CD4-positive, alpha-beta T cell (primary cell): ENCODE results near the gene NEO1. TPM values are rescaled to one million over a fixed set of nuclear protein-coding genes. Genes with fewer than 3 reads are reported as not detected.

Source experiments
- ATAC-seq: fragments of 200-7000 bp; cut with Tn5 transposase; one replicate; pipeline ENCODE4 v1.10.0; 2022; ENCODE audit warnings: mild to moderate bottlenecking; ENCODE audit not compliant: poor library complexity
- CTCF ChIA-PET: fragments of 350-600 bp; sonication (Branson Sonifier 250); formaldehyde crosslinking; loops from one replicate; lab custom pipeline; 2021; ENCODE audit warnings: antibody characterized with exemption, inconsistent platforms; lab: Charles Lee
- POLR2A ChIA-PET: fragments of 350-600 bp; sonication (Branson Sonifier 250); formaldehyde crosslinking; loops from one replicate; lab custom pipeline; 2021; ENCODE audit warnings: antibody characterized with exemption, inconsistent platforms; lab: Charles Lee
- DNase-seq, 14 experiments: peaks; one replicate each; pipeline ENCODE4 v3.0.0-alpha.2; 2013 to 2020; ENCODE audit warnings: mixed read lengths in 2 of 14
- H3K27ac ChIP-seq, 2 donors: one replicate each; pipeline versions ENCODE4 v1.5.1 to v1.7.0; 2013; ENCODE audit warnings: low read length in 2 of 2, low read depth in 1 of 2, mild to moderate bottlenecking in 1 of 2
- H3K27me3 ChIP-seq, 2 experiments: 1 replicate in 1 of 2; 2 replicates in 1 of 2; pipeline versions ENCODE4 v1.6.1 to v1.7.0; 2013; ENCODE audit warnings: low read length in 2 of 2, control low read depth in 1 of 2, mild to moderate bottlenecking in 1 of 2, moderate library complexity in 1 of 2; ENCODE audit not compliant: insufficient read depth in 2 of 2, control insufficient read depth in 1 of 2
- H3K36me3 ChIP-seq: one replicate; pipeline ENCODE4 v1.6.1; 2013; ENCODE audit warnings: low read length, control low read depth; ENCODE audit not compliant: insufficient read depth
- H3K4me1 ChIP-seq: one replicate; pipeline ENCODE4 v1.6.1; 2013; ENCODE audit warnings: low read length, control low read depth; ENCODE audit not compliant: insufficient read depth
- H3K4me3 ChIP-seq: one replicate; pipeline ENCODE4 v1.5.1; 2013; ENCODE audit warnings: mild to moderate bottlenecking, low read length, moderate library complexity
- H3K9me3 ChIP-seq, 2 experiments: 1 replicate in 1 of 2; 2 replicates in 1 of 2; pipeline versions ENCODE4 v1.6.1 to v1.7.0; 2013; ENCODE audit warnings: low read length in 2 of 2, mild to moderate bottlenecking in 2 of 2, control low read depth in 1 of 2, moderate library complexity in 1 of 2; ENCODE audit not compliant: control insufficient read depth in 1 of 2, insufficient read depth in 1 of 2
- H3K27ac Mint-ChIP-seq: one replicate; pipeline ENCODE4 v1.8.0; 2020; ENCODE audit warnings: mixed read lengths
- H3K27me3 Mint-ChIP-seq: one replicate; pipeline ENCODE4 v1.8.0; 2021; ENCODE audit warnings: mixed read lengths
- H3K36me3 Mint-ChIP-seq: one replicate; pipeline ENCODE4 v1.8.0; 2021; ENCODE audit warnings: low read depth, mixed read lengths
- H3K4me1 Mint-ChIP-seq: one replicate; pipeline ENCODE4 v1.8.0; 2021; ENCODE audit warnings: low read depth, mixed read lengths
- H3K4me3 Mint-ChIP-seq: one replicate; pipeline ENCODE4 v1.8.0; 2020; ENCODE audit warnings: mild to moderate bottlenecking, mixed read lengths
- H3K9me3 Mint-ChIP-seq: one replicate; pipeline ENCODE4 v1.8.0; 2020; ENCODE audit warnings: mixed read lengths
- intact Hi-C, 2 experiments: fragments of 100-400 bp; cut with DNase I in 1 of 2; cut with micrococcal nuclease in 1 of 2; formaldehyde crosslinking; loops; one replicate each; pipeline versions ENCODE4 v1.15.1 to v1.9.0; 2023 to 2025; cut with DNase I, micrococcal nuclease
- total RNA-seq, 174 experiments: library from RNA in 2 of 174; stranded (reverse) in 2 of 174; gene quantifications; one replicate each; pipeline ENCODE4 v1.2.3 and lab custom pipeline; 2021 to 2026
- TF ChIP-seq, protein P1 (sequence below): fragments of 200-600 bp; IDR thresholded peaks from one replicate; pipeline ENCODE4 v1.8.0; 2022; ENCODE audit warnings: antibody characterized with exemption, mild to moderate bottlenecking

Gene NEO1
- total RNA-seq, 2 experiments from 2014 or later, result 6.0 to 8.0 TPM

GRCh38 chr15:73338058-73338457 is 285.8 kb downstream of the NEO1 start:
- peaks cover 10% of the 10 kb centered on the region for H3K27me3 Mint-ChIP-seq
- H3K4me1 ChIP-seq, result no peaks in the 10 kb centered on the region
- H3K36me3 Mint-ChIP-seq, result no peaks in the 10 kb centered on the region
- no peaks in the 10 kb centered on the region for H3K36me3 ChIP-seq
- H3K4me3 Mint-ChIP-seq, result no peak overlapping the region
- H3K27me3 ChIP-seq, result peaks cover 0 to 2% of the 10 kb centered on the region in 2 experiments
- TF ChIP-seq, protein P1, sequence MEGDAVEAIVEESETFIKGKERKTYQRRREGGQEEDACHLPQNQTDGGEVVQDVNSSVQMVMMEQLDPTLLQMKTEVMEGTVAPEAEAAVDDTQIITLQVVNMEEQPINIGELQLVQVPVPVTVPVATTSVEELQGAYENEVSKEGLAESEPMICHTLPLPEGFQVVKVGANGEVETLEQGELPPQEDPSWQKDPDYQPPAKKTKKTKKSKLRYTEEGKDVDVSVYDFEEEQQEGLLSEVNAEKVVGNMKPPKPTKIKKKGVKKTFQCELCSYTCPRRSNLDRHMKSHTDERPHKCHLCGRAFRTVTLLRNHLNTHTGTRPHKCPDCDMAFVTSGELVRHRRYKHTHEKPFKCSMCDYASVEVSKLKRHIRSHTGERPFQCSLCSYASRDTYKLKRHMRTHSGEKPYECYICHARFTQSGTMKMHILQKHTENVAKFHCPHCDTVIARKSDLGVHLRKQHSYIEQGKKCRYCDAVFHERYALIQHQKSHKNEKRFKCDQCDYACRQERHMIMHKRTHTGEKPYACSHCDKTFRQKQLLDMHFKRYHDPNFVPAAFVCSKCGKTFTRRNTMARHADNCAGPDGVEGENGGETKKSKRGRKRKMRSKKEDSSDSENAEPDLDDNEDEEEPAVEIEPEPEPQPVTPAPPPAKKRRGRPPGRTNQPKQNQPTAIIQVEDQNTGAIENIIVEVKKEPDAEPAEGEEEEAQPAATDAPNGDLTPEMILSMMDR, result no peak
- DNase-seq, result no peak
- H3K9me3 Mint-ChIP-seq, result no peaks in the 10 kb centered on the region
- no peak for ATAC-seq
- peaks cover 0 to 21% of the 10 kb centered on the region in 2 experiments for H3K9me3 ChIP-seq
- ChIA-PET CTCF (no interaction called here), POLR2A (no interaction called here)
- H3K27ac ChIP-seq, result no peak overlapping the region
- no peak overlapping the region for H3K27ac Mint-ChIP-seq
- H3K4me3 ChIP-seq, result no peak overlapping the region
- intact Hi-C loops, result no loop called here
- no peaks in the 10 kb centered on the region for H3K4me1 Mint-ChIP-seq

DNA sequence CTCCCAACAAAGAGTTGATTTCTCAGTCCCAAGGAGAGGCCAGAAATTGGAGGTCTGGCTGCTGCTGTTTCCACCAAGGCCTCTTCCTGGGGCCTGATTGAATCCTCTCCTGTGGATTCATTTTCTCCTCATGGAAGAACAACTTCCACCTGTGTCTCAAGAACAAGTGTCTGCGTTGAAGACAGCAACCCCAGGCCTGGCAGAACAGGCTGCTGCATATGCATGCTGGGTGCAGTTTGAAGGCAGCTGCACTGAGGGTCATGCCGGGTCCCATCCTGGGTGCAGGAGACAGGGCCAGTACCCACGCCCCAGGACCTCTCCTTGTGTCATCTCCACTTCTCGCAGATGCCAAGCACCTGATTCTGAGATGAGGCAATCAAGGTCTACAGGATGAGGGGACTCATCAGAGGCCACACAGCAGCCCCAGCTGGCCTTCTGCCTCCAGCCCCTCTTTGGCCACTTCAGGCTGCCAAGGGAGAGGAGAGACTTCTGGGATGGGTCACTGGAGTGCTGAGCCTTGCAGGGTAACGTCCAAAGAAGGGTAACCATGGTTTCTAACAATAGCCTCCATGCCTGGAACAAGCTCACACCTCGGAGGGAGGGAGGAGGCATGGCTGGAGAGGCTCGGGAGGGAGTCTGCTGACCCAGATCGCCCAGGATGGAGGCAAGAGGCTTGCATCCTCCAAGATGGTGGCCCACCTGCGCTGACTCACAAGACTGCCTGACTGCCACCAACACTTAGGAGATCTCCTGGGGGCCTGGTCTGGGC is 286.5 kb downstream of the NEO1 start:
- POLR2A ChIA-PET, result no interaction called here

DNA sequence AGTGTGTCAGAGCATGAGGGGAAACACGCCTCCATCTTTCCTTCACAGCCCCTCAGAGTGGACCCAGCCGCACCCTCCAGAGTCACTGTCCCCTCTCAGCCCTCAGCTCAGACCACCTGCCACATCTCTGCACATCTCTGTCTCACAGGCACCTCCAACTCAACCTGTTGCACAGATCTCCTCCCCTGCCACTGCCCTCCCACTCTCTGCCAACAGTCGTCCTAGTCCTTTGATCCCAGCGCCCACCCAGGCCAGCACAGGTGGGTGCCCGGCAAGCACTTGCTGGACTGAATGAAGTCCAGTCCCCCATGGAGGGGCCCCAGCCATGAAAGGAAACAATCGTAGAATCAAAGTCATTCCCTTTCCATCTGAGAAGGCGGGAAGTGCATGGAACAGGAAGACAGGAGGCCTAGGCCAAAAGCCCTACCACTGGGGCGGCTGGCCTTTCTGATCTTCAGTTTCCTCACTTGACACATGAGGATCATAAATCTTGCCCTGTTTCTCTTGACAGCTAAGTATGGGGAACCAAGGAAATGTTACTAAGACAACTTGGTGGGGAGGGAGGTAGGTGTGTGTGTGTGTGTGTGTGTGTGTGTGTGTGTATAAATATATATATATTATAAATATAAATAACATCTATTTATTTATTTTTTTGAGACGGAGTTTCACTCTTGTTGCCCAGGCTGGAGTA is 288.4 kb downstream of the NEO1 start:
- no peak overlapping the region for H3K4me3 Mint-ChIP-seq
- TF ChIP-seq, protein P1, result no peak
- no peaks in the 10 kb centered on the region for H3K4me1 ChIP-seq
- H3K27ac Mint-ChIP-seq, result no peak overlapping the region
- H3K4me3 ChIP-seq, result no peak overlapping the region
- peaks cover 0 to 3% of the 10 kb centered on the region in 2 experiments for H3K27me3 ChIP-seq
- H3K4me1 Mint-ChIP-seq, result no peaks in the 10 kb centered on the region
- no peak overlapping the region for H3K27ac ChIP-seq
- peaks cover 2% of the 10 kb centered on the region for H3K9me3 Mint-ChIP-seq
- peaks cover 10% of the 10 kb centered on the region for H3K27me3 Mint-ChIP-seq
- ChIA-PET POLR2A (no interaction called here), CTCF (no interaction called here)
- intact Hi-C loops, result no loop called here
- ATAC-seq (no peak), DNase-seq (no peak)
- peaks cover 0 to 38% of the 10 kb centered on the region in 2 experiments for H3K9me3 ChIP-seq
- no peaks in the 10 kb centered on the region for H3K36me3 Mint-ChIP-seq
- no peaks in the 10 kb centered on the region for H3K36me3 ChIP-seq

More for the DNA sequence above, 286.5 kb downstream of the NEO1 start:
- Mint-ChIP-seq H3K9me3 (peaks cover 2% of the 10 kb centered on the region), H3K4me3 (no peak overlapping the region), H3K4me1 (no peaks in the 10 kb centered on the region), H3K27me3 (peaks cover 10% of the 10 kb centered on the region), H3K36me3 (no peaks in the 10 kb centered on the region), H3K27ac (no peak overlapping the region)
- ATAC-seq (no peak), DNase-seq (no peak)
- H3K36me3 ChIP-seq, result no peaks in the 10 kb centered on the region
- peaks cover 0 to 2% of the 10 kb centered on the region in 2 experiments for H3K27me3 ChIP-seq
- H3K9me3 ChIP-seq, result peaks cover 0 to 26% of the 10 kb centered on the region in 2 experiments
- no peak overlapping the region for H3K4me3 ChIP-seq
- H3K4me1 ChIP-seq, result no peaks in the 10 kb centered on the region
- CTCF ChIA-PET, result no interaction called here
- H3K27ac ChIP-seq, result no peak overlapping the region
- intact Hi-C loops, result no loop called here
- TF ChIP-seq, protein P1, result no peak
